ENCODE results near the gene SYNPO2. TPM values are rescaled to one million over a fixed set of nuclear protein-coding genes. Genes with fewer than 3 reads are reported as not detected.

SYNPO2 gene
- total RNA-seq, 1 donor from 2014 or later, result 26.2 TPM

GRCh38 chr4:118931786-118932185 is 43.1 kb downstream of the SYNPO2 start:
- DNase-seq, result no peak
- Histone ChIP-seq H3K9me3 (no peaks in the 10 kb centered on the region), H3K27ac (no peak overlapping the region), H3K4me1 (no peaks in the 10 kb centered on the region), H3K27me3 (ENCODE audit: low read depth) (no peaks in the 10 kb centered on the region), H3K4me3 (no peak overlapping the region), H3K36me3 (no peaks in the 10 kb centered on the region)
- ATAC-seq, result no peak
- TF ChIP-seq, protein P1, sequence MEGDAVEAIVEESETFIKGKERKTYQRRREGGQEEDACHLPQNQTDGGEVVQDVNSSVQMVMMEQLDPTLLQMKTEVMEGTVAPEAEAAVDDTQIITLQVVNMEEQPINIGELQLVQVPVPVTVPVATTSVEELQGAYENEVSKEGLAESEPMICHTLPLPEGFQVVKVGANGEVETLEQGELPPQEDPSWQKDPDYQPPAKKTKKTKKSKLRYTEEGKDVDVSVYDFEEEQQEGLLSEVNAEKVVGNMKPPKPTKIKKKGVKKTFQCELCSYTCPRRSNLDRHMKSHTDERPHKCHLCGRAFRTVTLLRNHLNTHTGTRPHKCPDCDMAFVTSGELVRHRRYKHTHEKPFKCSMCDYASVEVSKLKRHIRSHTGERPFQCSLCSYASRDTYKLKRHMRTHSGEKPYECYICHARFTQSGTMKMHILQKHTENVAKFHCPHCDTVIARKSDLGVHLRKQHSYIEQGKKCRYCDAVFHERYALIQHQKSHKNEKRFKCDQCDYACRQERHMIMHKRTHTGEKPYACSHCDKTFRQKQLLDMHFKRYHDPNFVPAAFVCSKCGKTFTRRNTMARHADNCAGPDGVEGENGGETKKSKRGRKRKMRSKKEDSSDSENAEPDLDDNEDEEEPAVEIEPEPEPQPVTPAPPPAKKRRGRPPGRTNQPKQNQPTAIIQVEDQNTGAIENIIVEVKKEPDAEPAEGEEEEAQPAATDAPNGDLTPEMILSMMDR (IDR thresholded peaks at IDR 0.05), result no peak
- intact Hi-C loops (cut with DNase I), result no loop called here

DNA sequence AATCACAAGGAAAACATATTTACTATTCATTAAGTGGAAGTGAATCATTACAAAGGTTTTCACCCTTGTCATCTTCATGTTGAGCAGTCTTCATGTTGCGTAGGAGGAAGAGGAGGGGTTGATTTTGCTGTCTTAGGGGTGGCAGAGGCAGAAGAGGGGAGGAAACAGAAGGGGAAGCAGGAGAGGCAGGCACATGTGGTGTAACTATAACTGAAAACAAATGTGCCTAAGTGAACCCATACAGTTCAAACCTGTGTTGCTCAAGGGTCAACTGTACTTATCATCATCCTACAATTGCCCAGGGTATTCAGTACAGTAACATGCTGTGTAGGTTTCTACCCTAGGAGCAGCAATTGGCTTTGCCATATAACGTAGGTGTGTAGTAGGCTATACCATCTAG is 47.2 kb downstream of the SYNPO2 start:
- ATAC-seq (no peak), DNase-seq (no peak)
- no peaks in the 10 kb centered on the region for H3K27me3 ChIP-seq (ENCODE audit: low read depth)
- no peak overlapping the region for H3K4me3 ChIP-seq
- no peaks in the 10 kb centered on the region for H3K36me3 ChIP-seq
- no peaks in the 10 kb centered on the region for H3K4me1 ChIP-seq
- no peaks in the 10 kb centered on the region for H3K9me3 ChIP-seq
- H3K27ac ChIP-seq, result no peak overlapping the region
- intact Hi-C loops (cut with DNase I), result no loop called here
- TF ChIP-seq, protein P1 (IDR thresholded peaks at IDR 0.05), result no peak

GRCh38 chr4:118936406-118936805 is 47.8 kb downstream of the SYNPO2 start:
- Histone ChIP-seq H3K36me3 (no peaks in the 10 kb centered on the region), H3K27me3 (ENCODE audit: low read depth) (no peaks in the 10 kb centered on the region), H3K9me3 (no peaks in the 10 kb centered on the region), H3K27ac (no peak overlapping the region), H3K4me3 (no peak overlapping the region), H3K4me1 (no peaks in the 10 kb centered on the region)
- intact Hi-C loops (cut with DNase I), result no loop called here
- no peak for ATAC-seq
- TF ChIP-seq, protein P1 (IDR thresholded peaks at IDR 0.05), result no peak
- DNase-seq, result no peak

- no peaks in the 10 kb centered on the region for H3K27me3 ChIP-seq (ENCODE audit: low read depth)
- no peaks in the 10 kb centered on the region for H3K9me3 ChIP-seq
- TF ChIP-seq, protein P1 (IDR thresholded peaks at IDR 0.05), result no peak
- H3K4me3 ChIP-seq, result no peak overlapping the region
- no peaks in the 10 kb centered on the region for H3K36me3 ChIP-seq
- intact Hi-C loops (cut with DNase I), result no loop called here
- no peak overlapping the region for H3K27ac ChIP-seq
- DNase-seq (no peak), ATAC-seq (no peak)
- no peaks in the 10 kb centered on the region for H3K4me1 ChIP-seq
Observed at GRCh38 chr4:118939169-118939783, 50.6 kb downstream of the SYNPO2 start.

DNA sequence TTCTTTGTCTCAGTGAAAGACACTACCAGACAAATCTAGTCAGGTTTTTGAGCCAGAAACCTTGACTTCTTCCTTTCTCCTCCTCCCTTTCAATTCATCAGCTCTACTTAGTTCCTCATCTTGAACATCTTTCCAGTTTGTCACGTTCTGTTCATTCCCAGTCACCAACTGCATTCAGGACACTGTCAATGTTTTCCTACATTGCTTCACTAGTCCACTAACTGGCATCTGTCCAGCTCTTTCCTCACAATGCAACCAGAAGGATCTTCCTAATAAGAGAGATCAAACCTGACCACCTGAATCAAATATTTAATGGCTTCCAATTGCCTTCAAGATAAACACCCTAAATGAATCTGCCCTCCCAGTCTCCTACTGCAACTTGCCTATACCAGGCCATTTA is 52.5 kb downstream of the SYNPO2 start:
- Histone ChIP-seq H3K9me3 (no peaks in the 10 kb centered on the region), H3K27ac (no peak overlapping the region), H3K4me3 (no peak overlapping the region), H3K27me3 (ENCODE audit: low read depth) (no peaks in the 10 kb centered on the region), H3K4me1 (no peaks in the 10 kb centered on the region), H3K36me3 (no peaks in the 10 kb centered on the region)
- intact Hi-C loops (cut with DNase I), result no loop called here
- DNase-seq, result no peak
- TF ChIP-seq, protein P1 (IDR thresholded peaks at IDR 0.05), result no peak
- no peak for ATAC-seq

Data from lower lobe of right lung (tissue), 2 donors.